Measurements from ENCODE around the gene RBFOX2. TPM values are rescaled to one million over a fixed set of nuclear protein-coding genes. Genes with fewer than 3 reads are reported as not detected.

Gene RBFOX2
- polyA plus RNA-seq, 1 of the 3 experiments (the other 2 are of a cell fraction) = 115 TPM

DNA sequence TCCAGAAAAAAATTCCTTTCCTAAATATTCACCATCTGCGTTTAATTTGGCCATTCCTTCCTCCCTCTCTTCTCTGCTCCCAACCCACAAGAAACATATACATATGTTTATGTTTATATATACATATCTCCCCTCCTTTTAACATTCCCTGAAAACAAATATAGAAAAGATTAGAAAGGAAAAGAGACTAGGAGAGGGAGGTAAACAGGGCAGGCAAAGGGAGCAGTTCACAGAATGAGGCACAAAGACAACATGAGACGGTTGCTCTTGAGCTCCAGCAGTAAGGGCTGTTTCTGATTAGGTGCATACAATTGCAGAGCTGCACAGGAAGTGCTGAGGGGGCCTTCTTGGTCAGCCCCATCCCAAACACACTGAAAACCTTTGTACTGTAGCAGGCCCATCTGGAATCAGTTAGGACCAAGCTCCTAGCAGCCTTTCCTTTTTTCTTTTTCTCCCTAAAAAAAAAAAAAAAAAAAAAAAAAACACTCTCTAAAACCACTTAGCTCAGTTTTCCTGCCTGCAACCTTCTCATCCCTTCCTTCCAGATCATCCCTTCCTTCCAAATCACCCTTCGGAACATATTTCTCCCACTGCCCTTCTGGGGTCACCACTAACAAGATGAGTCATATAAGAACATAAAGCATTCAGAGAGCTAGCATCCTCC is 57.0 kb downstream of the RBFOX2 start:
- Histone ChIP-seq H3K79me2 (ENCODE audit: insufficient read depth) (peaks cover 83% of the 10 kb centered on the region), H3K27ac (ENCODE audit: low read depth in 2 of 2, low read length in 1 of 2) (peak overlapping the region; percentile 96 to 100), H3K27me3 (ENCODE audit: insufficient read depth) (no peaks in the 10 kb centered on the region), H2AFZ (ENCODE audit: low read depth) (no peak overlapping the region), H3K9me2 (no peaks in the 10 kb centered on the region), H3K4me2 (peak overlapping the region; percentile 71), H3K9ac (peak overlapping the region; percentile 71; the same call in 1 of the 2 replicates), H3K9me3 (no peaks in the 10 kb centered on the region), H4K20me1 (ENCODE audit: insufficient read depth) (peaks cover 3% of the 10 kb centered on the region; the same call in 1 of the 2 replicates), H3K4me3 (ENCODE audit: low read depth in 2 of 2, low read length in 1 of 2) (peak overlapping the region; percentile 19 to 45; a peak in 3 of 4 replicates), H3F3A (replicated peaks; ENCODE audit: insufficient read depth) (peaks cover 65% of the 10 kb centered on the region), H3K4me1 (ENCODE audit: control insufficient read depth in 1 of 2, insufficient read depth in 2 of 2, low read depth in 1 of 2, low read length in 1 of 2) (peaks cover 66 to 94% of the 10 kb centered on the region in 2 experiments), H3K36me3 (replicated peaks in 1 of 2; ENCODE audit: control insufficient read depth in 1 of 2, insufficient read depth in 2 of 2, low read length in 1 of 2) (no peaks in the 10 kb centered on the region)
- peak; percentile 65 for DNase-seq
- WGBS (ENCODE audit: low lambda C conversion rate) = 8% methylated on average over 3 of the region's 3 CpGs
- ChIA-PET CTCF (interaction anchor here (1.0 to 7.6 kb wide), 6 partner anchors 12 to 95 kb away, joined by 3 to 51 read pairs (median 7); no protein-coding TSS in a partner anchor), POLR2A (interaction anchor here (0.6 to 1.7 kb wide), 9 partner anchors 10 to 94 kb away, joined by 3 to 12 read pairs (median 5); no protein-coding TSS in a partner anchor)
- no peak for TF ChIP-seq FOXJ3 (CRISPR knock-in tag; IDR thresholded peaks at IDR 0.05)
- peak; percentile 90 for TF ChIP-seq POLR2AphosphoS5 (IDR thresholded peaks at IDR 0.05; ENCODE audit: low read depth, low read length)
- 0 out of 2 replicates have a peak, but pooled peaks have one; percentile 26 for TF ChIP-seq GABPA (IDR thresholded peaks at IDR 0.05; ENCODE audit: low read depth)
- no peak for TF ChIP-seq ZBTB33 (IDR thresholded peaks at IDR 0.05; ENCODE audit: borderline replicate concordance, low read depth)
- TF ChIP-seq CHD2 (IDR thresholded peaks at IDR 0.05; ENCODE audit: low read length, partially characterized antibody) = peak; percentile 78
- no peak for TF ChIP-seq SIN3A (IDR thresholded peaks at IDR 0.05; ENCODE audit: borderline replicate concordance, low read depth, low read length)
- TF ChIP-seq, protein P1, sequence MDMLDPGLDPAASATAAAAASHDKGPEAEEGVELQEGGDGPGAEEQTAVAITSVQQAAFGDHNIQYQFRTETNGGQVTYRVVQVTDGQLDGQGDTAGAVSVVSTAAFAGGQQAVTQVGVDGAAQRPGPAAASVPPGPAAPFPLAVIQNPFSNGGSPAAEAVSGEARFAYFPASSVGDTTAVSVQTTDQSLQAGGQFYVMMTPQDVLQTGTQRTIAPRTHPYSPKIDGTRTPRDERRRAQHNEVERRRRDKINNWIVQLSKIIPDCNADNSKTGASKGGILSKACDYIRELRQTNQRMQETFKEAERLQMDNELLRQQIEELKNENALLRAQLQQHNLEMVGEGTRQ (IDR thresholded peaks at IDR 0.05; ENCODE audit: borderline replicate concordance, low read depth, low read length) = no peak
- TF ChIP-seq NRF1 (IDR thresholded peaks at IDR 0.05; ENCODE audit: low read depth, low read length) = no peak
- TF ChIP-seq MEF2A (IDR thresholded peaks at IDR 0.05; ENCODE audit: borderline replicate concordance, low read depth) = 0 out of 2 replicates have a peak, but pooled peaks have one; percentile 16
- TF ChIP-seq ELF1 (IDR thresholded peaks at IDR 0.05) = peak; percentile 55; the same call in 1 of the 2 replicates
- TF ChIP-seq MXI1 (IDR thresholded peaks at IDR 0.05; ENCODE audit: low read depth, low read length) = peak; percentile 32; the same call in 1 of the 2 replicates
- 0 out of 2 replicates have a peak, but pooled peaks have one; percentile 53 for TF ChIP-seq REST (IDR thresholded peaks at IDR 0.05; ENCODE audit: low read depth, low read length)
- peak; percentile 71 for TF ChIP-seq RXRA (IDR thresholded peaks at IDR 0.05; ENCODE audit: borderline replicate concordance, low read depth)
- TF ChIP-seq EP300 (IDR thresholded peaks at IDR 0.05; ENCODE audit: borderline replicate concordance in 1 of 2, low read depth in 1 of 2, low read length in 1 of 2) = peak; percentile 92
- TF ChIP-seq SMC3 (IDR thresholded peaks at IDR 0.05; ENCODE audit: low read depth, low read length) = no peak; the same call in 1 of the 2 replicates
- TF ChIP-seq, protein P2, sequence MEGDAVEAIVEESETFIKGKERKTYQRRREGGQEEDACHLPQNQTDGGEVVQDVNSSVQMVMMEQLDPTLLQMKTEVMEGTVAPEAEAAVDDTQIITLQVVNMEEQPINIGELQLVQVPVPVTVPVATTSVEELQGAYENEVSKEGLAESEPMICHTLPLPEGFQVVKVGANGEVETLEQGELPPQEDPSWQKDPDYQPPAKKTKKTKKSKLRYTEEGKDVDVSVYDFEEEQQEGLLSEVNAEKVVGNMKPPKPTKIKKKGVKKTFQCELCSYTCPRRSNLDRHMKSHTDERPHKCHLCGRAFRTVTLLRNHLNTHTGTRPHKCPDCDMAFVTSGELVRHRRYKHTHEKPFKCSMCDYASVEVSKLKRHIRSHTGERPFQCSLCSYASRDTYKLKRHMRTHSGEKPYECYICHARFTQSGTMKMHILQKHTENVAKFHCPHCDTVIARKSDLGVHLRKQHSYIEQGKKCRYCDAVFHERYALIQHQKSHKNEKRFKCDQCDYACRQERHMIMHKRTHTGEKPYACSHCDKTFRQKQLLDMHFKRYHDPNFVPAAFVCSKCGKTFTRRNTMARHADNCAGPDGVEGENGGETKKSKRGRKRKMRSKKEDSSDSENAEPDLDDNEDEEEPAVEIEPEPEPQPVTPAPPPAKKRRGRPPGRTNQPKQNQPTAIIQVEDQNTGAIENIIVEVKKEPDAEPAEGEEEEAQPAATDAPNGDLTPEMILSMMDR (IDR thresholded peaks at IDR 0.05) = no peak
- peak; percentile 87 for TF ChIP-seq FOXM1 (IDR thresholded peaks at IDR 0.05; ENCODE audit: low read depth)
- peak; percentile 99 for TF ChIP-seq TCF12 (IDR thresholded peaks at IDR 0.05)
- TF ChIP-seq RFX5 (IDR thresholded peaks at IDR 0.05; ENCODE audit: low read length) = no peak
- peak; percentile 50 for TF ChIP-seq PBX3 (IDR thresholded peaks at IDR 0.05)
- no peak for TF ChIP-seq EZH2phosphoT487 (IDR thresholded peaks at IDR 0.05; ENCODE audit: borderline replicate concordance, low read depth)
- no peak for TF ChIP-seq MAX (IDR thresholded peaks at IDR 0.05; ENCODE audit: low read depth)
